ENCODE results near the gene TRMT2A. TPM values are rescaled to one million over a fixed set of nuclear protein-coding genes. Genes with fewer than 3 reads are reported as not detected.
A peak's percentile ranks its signal among the peaks of the same experiment; 100 is the strongest.

The TRMT2A gene
- total and polyA plus RNA-seq, 8 donors = 39.3 to 60.4 (median 46.6) TPM

DNA sequence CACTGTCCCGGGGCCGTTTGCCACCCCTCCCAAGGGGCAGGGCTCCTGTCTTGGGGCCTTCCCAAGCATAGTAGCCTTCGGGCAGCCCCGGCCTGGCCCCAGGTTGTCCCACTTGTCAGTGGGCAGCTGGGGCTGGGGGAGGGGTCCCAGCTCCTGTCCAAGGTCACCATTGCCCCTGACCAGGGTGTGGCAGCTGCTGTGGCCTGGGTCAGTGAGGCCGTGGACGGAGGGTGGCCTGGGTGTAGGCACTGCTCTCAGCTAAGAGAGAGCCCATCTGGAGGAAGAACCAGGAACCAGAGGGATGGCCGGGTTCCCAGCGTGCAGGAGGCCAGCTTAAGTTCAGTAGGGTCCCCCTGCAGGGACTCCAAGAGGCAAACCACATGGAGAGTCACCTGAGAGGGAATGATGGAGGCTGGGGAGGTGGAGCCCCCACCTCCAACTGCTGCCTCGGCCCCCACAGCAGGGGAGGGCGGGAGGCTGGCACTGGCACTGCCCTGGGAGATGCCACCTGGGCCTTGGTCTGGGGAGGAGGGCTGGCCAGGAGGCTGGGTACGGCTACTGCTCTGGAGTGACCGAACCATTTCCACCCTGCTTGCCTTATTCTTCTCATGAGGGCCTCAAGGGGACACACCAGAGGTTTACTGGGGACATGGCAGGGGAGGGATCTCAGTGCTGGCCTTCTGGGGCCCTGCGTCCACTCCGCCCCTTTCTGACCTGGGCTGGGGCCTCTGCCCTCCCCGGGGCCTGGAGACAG lies 40.6 kb upstream of the TRMT2A start:
- Histone ChIP-seq H3K4me1 (peaks cover 0 to 7% of the 10 kb centered on the region in 2 donors), H3K27me3 (peaks cover 0 to 31% of the 10 kb centered on the region in 2 donors), H3K27ac (no peak overlapping the region), H3K36me3 (no peaks in the 10 kb centered on the region), H3K4me3 (no peak overlapping the region), H3K9me3 (no peaks in the 10 kb centered on the region)
- DNase-seq (no peak), ATAC-seq (no peak)
- TF ChIP-seq, protein P1, sequence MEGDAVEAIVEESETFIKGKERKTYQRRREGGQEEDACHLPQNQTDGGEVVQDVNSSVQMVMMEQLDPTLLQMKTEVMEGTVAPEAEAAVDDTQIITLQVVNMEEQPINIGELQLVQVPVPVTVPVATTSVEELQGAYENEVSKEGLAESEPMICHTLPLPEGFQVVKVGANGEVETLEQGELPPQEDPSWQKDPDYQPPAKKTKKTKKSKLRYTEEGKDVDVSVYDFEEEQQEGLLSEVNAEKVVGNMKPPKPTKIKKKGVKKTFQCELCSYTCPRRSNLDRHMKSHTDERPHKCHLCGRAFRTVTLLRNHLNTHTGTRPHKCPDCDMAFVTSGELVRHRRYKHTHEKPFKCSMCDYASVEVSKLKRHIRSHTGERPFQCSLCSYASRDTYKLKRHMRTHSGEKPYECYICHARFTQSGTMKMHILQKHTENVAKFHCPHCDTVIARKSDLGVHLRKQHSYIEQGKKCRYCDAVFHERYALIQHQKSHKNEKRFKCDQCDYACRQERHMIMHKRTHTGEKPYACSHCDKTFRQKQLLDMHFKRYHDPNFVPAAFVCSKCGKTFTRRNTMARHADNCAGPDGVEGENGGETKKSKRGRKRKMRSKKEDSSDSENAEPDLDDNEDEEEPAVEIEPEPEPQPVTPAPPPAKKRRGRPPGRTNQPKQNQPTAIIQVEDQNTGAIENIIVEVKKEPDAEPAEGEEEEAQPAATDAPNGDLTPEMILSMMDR (IDR thresholded peaks at IDR 0.05) = no peak
- intact Hi-C loops (cut with DNase I) = loop anchor here (2.0 to 10.0 kb wide), 3 partner anchors 110 to 127 kb away; partner anchors contain the start of gene RTN4R (in 1 of the 2)

DNA sequence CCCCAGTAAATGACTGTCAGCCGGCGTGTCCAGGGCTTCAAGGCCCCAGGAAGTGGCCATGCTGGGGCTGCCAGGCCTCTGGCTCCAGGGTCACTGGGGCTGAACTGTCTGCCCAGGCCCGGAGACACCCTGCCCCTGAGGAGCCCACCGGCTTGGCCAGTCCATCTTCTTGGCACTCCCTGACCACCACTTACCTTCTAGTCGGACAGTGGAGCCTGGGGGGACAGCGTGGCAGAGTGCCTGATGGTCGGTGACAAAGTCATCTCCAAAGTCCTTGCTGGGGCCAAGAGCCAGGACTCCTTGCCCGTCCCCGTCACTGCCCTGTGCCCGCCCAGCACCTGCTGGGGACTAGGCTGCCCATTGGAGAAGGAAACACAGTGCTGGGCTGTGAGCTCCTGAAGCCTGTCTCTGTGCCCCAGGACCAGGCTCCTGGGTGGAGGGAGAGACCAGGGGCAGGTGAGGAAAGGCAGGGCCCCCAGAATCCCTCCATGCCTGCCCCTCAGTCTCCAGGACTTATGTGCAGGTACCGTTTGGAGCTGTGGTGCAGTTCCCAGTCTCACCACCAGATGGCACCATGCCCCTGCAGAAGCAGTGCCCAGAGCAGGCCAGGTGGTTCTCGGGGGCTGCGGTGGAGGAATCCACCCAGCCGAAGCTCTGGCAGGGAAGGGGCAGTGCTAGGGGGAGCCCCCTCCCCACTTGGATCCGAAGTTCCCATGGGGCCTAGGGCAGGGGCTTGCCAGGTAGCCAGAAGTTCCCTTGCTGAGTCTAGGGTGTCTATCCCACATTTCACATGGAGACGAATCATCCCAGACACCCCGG lies 39.8 kb upstream of the TRMT2A start:
- TF ChIP-seq, protein P1 (IDR thresholded peaks at IDR 0.05) = peak; percentile 95 to 99
- Histone ChIP-seq H3K36me3 (no peaks in the 10 kb centered on the region), H3K27me3 (peaks cover 0 to 31% of the 10 kb centered on the region in 2 donors), H3K9me3 (no peaks in the 10 kb centered on the region), H3K4me1 (peaks cover 0 to 7% of the 10 kb centered on the region in 2 donors), H3K27ac (no peak overlapping the region), H3K4me3 (no peak overlapping the region)
- intact Hi-C loops (cut with DNase I) = loop anchor here (2.0 to 10.0 kb wide), 3 partner anchors 110 to 128 kb away; partner anchors contain the start of gene RTN4R (in 1 of the 2)
- DNase-seq (peak; percentile 70 to 94 (median 84)), ATAC-seq (peak; percentile 93)

GRCh38 chr22:20156042-20156389 lies 39.0 kb upstream of the TRMT2A start:
- H3K36me3 ChIP-seq = no peaks in the 10 kb centered on the region
- TF ChIP-seq, protein P1 (IDR thresholded peaks at IDR 0.05) = no peak
- intact Hi-C loops (cut with DNase I) = loop anchor here (2.0 to 10.0 kb wide), 3 partner anchors 111 to 129 kb away; partner anchors contain the start of gene RTN4R (in 1 of the 2)

GRCh38 chr22:20155330-20156041 lies 38.5 kb upstream of the TRMT2A start:
- intact Hi-C loops (cut with DNase I) = loop anchor here (2.0 to 10.0 kb wide), 3 partner anchors 112 to 129 kb away; partner anchors contain the start of gene RTN4R (in 1 of the 2)
- TF ChIP-seq, protein P1 (IDR thresholded peaks at IDR 0.05) = no peak
- peak; percentile 21 for ATAC-seq
- Histone ChIP-seq H3K27ac (no peak overlapping the region), H3K27me3 (peaks cover 0 to 31% of the 10 kb centered on the region in 2 donors), H3K4me1 (peaks cover 0 to 7% of the 10 kb centered on the region in 2 donors), H3K9me3 (no peaks in the 10 kb centered on the region), H3K4me3 (peak overlapping the region in 1 of 2 donors; percentile 22), H3K36me3 (no peaks in the 10 kb centered on the region)
- peak in 1 of 4 donors; percentile 46 for DNase-seq

More at GRCh38 chr22:20156042-20156389, 39.0 kb upstream of the TRMT2A start:
- DNase-seq (no peak), ATAC-seq (no peak)
- Histone ChIP-seq H3K27ac (no peak overlapping the region), H3K4me3 (no peak overlapping the region), H3K4me1 (peaks cover 0 to 7% of the 10 kb centered on the region in 2 donors), H3K27me3 (peaks cover 0 to 31% of the 10 kb centered on the region in 2 donors), H3K9me3 (no peaks in the 10 kb centered on the region)

All from left lung (tissue), 10 donors.